BJ (cell line): ENCODE measurements around the gene TRABD2A. TPM values are rescaled to one million over a fixed set of nuclear protein-coding genes. Genes with fewer than 3 reads are reported as not detected.

Experiments used
- CTCF ChIA-PET: fragments of 350-600 bp; formaldehyde crosslinking; extraction: SDS; loops from one replicate; lab custom pipeline; 2021; ENCODE audit warnings: antibody characterized with exemption, inconsistent platforms; lab: Yijun Ruan, JAX
- POLR2A ChIA-PET: fragments of 300-600 bp; sonication (Branson Sonifier 250); formaldehyde crosslinking; extraction: SDS; loops from one replicate; lab custom pipeline; 2021; ENCODE audit warnings: antibody characterized with exemption; lab: Charles Lee
- DNase-seq: peaks from one replicate; pipeline ENCODE4 v3.0.0-alpha.2; 2011; ENCODE audit warnings: low read depth
- H3K27me3 ChIP-seq: 2 replicates; pipeline ENCODE4 v1.6.0; 2011; ENCODE audit warnings: low read length; ENCODE audit not compliant: control insufficient read depth, insufficient read depth
- H3K36me3 ChIP-seq: 2 replicates; pipeline ENCODE4 v1.5.1; 2011; ENCODE audit warnings: low read length; ENCODE audit not compliant: control insufficient read depth, insufficient read depth
- H3K4me3 ChIP-seq: 2 replicates; pipeline ENCODE4 v1.5.1; 2011; ENCODE audit warnings: low read depth, mild to moderate bottlenecking, control low read depth, low read length
- CTCF ChIP-seq: IDR thresholded peaks from 2 replicates; pipeline ENCODE4 v1.5.1; 2011; ENCODE audit warnings: low read depth, mild to moderate bottlenecking, control low read depth, inconsistent platforms, low read length, moderate library complexity; ENCODE audit not compliant: insufficient read depth
- polyA plus RNA-seq: library from polyadenylated mRNA; depleted of rRNA; stranded (reverse); fragments of >200 nt; gene quantifications from 2 replicates; pipeline ENCODE4 v1.2.3, GENCODE V29; 2011

TRABD2A gene
- polyA plus RNA-seq, 1 experiment = 3.8 TPM

GRCh38 chr2:84889332-84889731 is 8.4 kb upstream of the TRABD2A start:
- H3K36me3 ChIP-seq = no peaks in the 10 kb centered on the region
- H3K4me3 ChIP-seq = no peak overlapping the region
- POLR2A ChIA-PET = interaction anchor here (1.6 kb wide), 1 partner anchor 9 kb away, joined by 7 read pairs; no protein-coding TSS in a partner anchor
- no peaks in the 10 kb centered on the region for H3K27me3 ChIP-seq
- CTCF ChIA-PET = interaction anchor here (0.7 to 2.6 kb wide), 2 partner anchors 17 to 37 kb away, joined by 3 to 13 read pairs; no protein-coding TSS in a partner anchor
- no peak for TF ChIP-seq CTCF
- DNase-seq = no peak

- no peaks in the 10 kb centered on the region for H3K27me3 ChIP-seq
- no peak overlapping the region for H3K4me3 ChIP-seq
- CTCF ChIA-PET = interaction anchor here (0.6 to 2.6 kb wide), 4 partner anchors 16 to 398 kb away, joined by 3 to 13 read pairs (median 3); no protein-coding TSS in a partner anchor
- no peaks in the 10 kb centered on the region for H3K36me3 ChIP-seq
- POLR2A ChIA-PET = interaction anchor here (0.7 to 1.6 kb wide), 2 partner anchors 10 to 14 kb away, joined by 7 to 13 read pairs; no protein-coding TSS in a partner anchor
- TF ChIP-seq CTCF = no peak
- DNase-seq = no peak
These were observed 7.8 kb upstream of the TRABD2A start for GRCh38 chr2:84888401-84889276.

- Histone ChIP-seq H3K4me3 (no peak overlapping the region), H3K27me3 (no peaks in the 10 kb centered on the region), H3K36me3 (no peaks in the 10 kb centered on the region)
- no peak for DNase-seq
- CTCF ChIA-PET = no interaction called here
- POLR2A ChIA-PET = no interaction called here
- TF ChIP-seq CTCF = no peak
These were observed 5.9 kb upstream of the TRABD2A start for GRCh38 chr2:84886791-84887190.

GRCh38 chr2:84885111-84885510 is 4.2 kb upstream of the TRABD2A start:
- Histone ChIP-seq H3K4me3 (no peak overlapping the region), H3K36me3 (no peaks in the 10 kb centered on the region), H3K27me3 (peaks cover 5% of the 10 kb centered on the region)
- ChIA-PET POLR2A (no interaction called here), CTCF (interaction anchor here (1.2 to 2.5 kb wide), 2 partner anchors 41 to 359 kb away, joined by 5 to 7 read pairs; no protein-coding TSS in a partner anchor)
- no peak for DNase-seq
- no peak for TF ChIP-seq CTCF

GRCh38 chr2:84884449-84884848 is 3.6 kb upstream of the TRABD2A start:
- no peak overlapping the region for H3K4me3 ChIP-seq
- TF ChIP-seq CTCF = no peak
- no peaks in the 10 kb centered on the region for H3K36me3 ChIP-seq
- H3K27me3 ChIP-seq = peaks cover 7% of the 10 kb centered on the region
- no peak for DNase-seq
- CTCF ChIA-PET = interaction anchor here (1.2 to 2.5 kb wide), 2 partner anchors 41 to 358 kb away, joined by 5 to 7 read pairs; no protein-coding TSS in a partner anchor
- POLR2A ChIA-PET = no interaction called here
